ENCODE data around the gene BRD3OS.

DNA sequence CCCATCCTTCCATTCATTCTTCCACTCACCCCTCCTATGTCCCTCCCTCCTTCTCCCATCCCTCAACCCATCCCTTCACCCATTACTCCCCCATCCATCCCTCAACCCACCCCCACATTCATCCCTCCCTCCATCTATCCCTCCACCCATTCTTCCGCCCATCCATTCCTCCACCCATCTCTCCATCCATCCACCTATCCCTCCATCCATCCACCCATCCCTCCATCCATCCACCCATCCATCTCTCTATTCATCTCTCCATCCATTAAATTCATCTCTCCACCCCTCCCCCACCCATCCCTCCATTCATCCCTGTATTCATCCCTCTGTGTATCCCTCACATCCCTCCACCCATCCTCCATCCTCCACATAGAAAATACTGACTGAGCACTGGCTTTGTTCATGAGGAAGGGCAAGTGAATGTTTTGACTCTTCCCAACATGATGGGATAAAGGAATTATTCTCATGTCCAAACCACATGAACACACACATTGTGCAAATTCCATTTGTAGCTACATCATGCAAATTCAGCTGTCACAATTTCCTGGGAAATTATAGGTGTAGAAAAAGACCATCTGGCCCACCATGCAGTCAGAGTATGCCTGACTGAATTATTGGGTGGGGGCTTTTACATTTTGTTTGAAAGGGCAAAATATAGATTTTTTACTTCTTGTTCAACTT lies 26.2 kb upstream of the BRD3OS start:
- TF ChIP-seq FOXJ3 (CRISPR knock-in tag; IDR thresholded peaks at IDR 0.05) (no peak), SMC3 (IDR thresholded peaks at IDR 0.05; ENCODE audit: low read depth, low read length) (no peak), MEF2A (IDR thresholded peaks at IDR 0.05; ENCODE audit: borderline replicate concordance, low read depth) (no peak), NRF1 (IDR thresholded peaks at IDR 0.05; ENCODE audit: low read depth, low read length) (no peak), RFX5 (IDR thresholded peaks at IDR 0.05; ENCODE audit: low read length) (no peak)
- TF ChIP-seq, protein P1, sequence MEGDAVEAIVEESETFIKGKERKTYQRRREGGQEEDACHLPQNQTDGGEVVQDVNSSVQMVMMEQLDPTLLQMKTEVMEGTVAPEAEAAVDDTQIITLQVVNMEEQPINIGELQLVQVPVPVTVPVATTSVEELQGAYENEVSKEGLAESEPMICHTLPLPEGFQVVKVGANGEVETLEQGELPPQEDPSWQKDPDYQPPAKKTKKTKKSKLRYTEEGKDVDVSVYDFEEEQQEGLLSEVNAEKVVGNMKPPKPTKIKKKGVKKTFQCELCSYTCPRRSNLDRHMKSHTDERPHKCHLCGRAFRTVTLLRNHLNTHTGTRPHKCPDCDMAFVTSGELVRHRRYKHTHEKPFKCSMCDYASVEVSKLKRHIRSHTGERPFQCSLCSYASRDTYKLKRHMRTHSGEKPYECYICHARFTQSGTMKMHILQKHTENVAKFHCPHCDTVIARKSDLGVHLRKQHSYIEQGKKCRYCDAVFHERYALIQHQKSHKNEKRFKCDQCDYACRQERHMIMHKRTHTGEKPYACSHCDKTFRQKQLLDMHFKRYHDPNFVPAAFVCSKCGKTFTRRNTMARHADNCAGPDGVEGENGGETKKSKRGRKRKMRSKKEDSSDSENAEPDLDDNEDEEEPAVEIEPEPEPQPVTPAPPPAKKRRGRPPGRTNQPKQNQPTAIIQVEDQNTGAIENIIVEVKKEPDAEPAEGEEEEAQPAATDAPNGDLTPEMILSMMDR (IDR thresholded peaks at IDR 0.05), result no peak
- TF ChIP-seq, protein P2, sequence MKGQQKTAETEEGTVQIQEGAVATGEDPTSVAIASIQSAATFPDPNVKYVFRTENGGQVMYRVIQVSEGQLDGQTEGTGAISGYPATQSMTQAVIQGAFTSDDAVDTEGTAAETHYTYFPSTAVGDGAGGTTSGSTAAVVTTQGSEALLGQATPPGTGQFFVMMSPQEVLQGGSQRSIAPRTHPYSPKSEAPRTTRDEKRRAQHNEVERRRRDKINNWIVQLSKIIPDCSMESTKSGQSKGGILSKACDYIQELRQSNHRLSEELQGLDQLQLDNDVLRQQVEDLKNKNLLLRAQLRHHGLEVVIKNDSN (IDR thresholded peaks at IDR 0.05; ENCODE audit: borderline replicate concordance, low read depth), result no peak
